ENCODE measurements around the gene SLC19A2.
A peak's percentile ranks its signal among the peaks of the same experiment; 100 is the strongest.

The SLC19A2 gene

GRCh38 chr1:169486281-169487051 lies 722 bp upstream of the SLC19A2 start:
- Histone ChIP-seq H3K9ac (ENCODE audit: low read depth, low read length) (peak overlapping the region; percentile 70), H3K4me1 (ENCODE audit: insufficient read depth, low read length) (peaks cover 40% of the 10 kb centered on the region), H3K27me3 (ENCODE audit: insufficient read depth, low read length) (no peaks in the 10 kb centered on the region), H3K9me3 (ENCODE audit: insufficient read depth, low read depth, low read length) (no peaks in the 10 kb centered on the region), H3K4me3 (ENCODE audit: low read length) (peak overlapping the region; percentile 83), H3K27ac (ENCODE audit: low read depth, low read length) (peak overlapping the region; percentile 80), H3K36me3 (ENCODE audit: insufficient read depth, low read length) (no peaks in the 10 kb centered on the region)
- 12% methylated on average over 11 of the region's 14 CpGs for WGBS

DNA sequence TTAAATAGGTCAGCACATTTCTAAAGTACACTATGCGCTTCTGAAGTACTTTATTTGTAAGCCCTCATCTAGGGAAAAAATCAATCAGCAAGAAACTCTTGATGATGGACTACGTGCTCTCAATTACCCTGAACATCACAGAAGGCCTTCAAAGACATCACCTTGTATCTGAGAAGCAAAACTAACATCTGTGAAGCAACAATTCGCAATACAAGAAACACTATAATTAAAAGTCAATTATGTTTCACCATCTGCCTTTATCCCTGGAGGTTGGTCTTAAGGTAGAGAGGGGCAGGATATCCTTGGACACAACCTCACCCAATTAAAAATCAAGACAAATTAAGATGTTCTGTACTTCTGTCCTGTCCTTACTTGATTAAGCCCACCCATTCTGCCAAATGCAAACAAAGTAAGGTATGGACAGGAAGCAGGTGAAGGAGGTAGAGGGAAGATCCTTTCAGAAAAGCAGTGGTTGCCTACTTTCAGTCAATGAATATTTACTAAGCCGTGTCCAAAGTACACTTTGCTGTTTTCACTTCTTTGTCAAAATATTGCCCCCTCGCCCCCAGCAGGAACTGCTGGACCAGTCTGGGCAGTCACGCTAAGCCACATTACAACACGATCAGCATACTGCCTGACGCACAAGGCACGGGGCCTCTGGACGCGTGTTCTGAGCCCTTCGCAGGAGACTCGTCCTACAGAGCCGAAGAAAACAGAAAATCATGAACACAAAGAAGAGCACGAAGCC lies 887 bp downstream of the SLC19A2 start:
- Histone ChIP-seq H3K27ac (ENCODE audit: low read depth, low read length) (peak overlapping the region; percentile 84), H3K9ac (ENCODE audit: low read depth, low read length) (peak overlapping the region; percentile 80), H3K4me3 (ENCODE audit: low read length) (peak overlapping the region; percentile 83), H3K36me3 (ENCODE audit: insufficient read depth, low read length) (no peaks in the 10 kb centered on the region), H3K4me1 (ENCODE audit: insufficient read depth, low read length) (peaks cover 53% of the 10 kb centered on the region), H3K27me3 (ENCODE audit: insufficient read depth, low read length) (no peaks in the 10 kb centered on the region), H3K9me3 (ENCODE audit: insufficient read depth, low read depth, low read length) (no peaks in the 10 kb centered on the region)
- WGBS = 15% methylated on average over 15 of the region's 15 CpGs

DNA sequence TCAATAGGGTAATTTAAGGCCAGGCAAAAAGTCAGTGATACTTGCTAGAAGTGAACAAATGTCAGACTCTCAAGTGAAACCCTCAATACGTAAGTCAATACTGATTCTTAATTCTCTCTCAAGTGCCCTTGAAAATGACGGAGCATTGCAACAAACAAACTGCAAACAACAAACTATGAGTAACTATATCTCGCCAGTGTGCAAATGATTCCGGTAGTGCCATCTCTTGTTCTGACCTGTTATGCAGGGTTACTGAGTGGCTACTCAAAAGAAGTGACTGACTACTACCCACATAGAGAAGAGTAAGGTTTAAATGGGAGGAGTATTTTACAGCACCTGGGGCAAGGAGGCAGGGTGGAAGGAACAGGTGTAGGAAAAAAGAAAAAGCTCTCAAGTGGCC lies 1.6 kb downstream of the SLC19A2 start:
- Histone ChIP-seq H3K9ac (ENCODE audit: low read depth, low read length) (no peak overlapping the region), H3K4me1 (ENCODE audit: insufficient read depth, low read length) (peaks cover 61% of the 10 kb centered on the region), H3K9me3 (ENCODE audit: insufficient read depth, low read depth, low read length) (no peaks in the 10 kb centered on the region), H3K36me3 (ENCODE audit: insufficient read depth, low read length) (no peaks in the 10 kb centered on the region), H3K27ac (ENCODE audit: low read depth, low read length) (no peak overlapping the region), H3K27me3 (ENCODE audit: insufficient read depth, low read length) (no peaks in the 10 kb centered on the region), H3K4me3 (ENCODE audit: low read length) (peak overlapping the region; percentile 83)
- 90% methylated on average over 4 of the region's 4 CpGs for WGBS

- Histone ChIP-seq H3K4me3 (ENCODE audit: low read length) (peak overlapping the region; percentile 83), H3K27ac (ENCODE audit: low read depth, low read length) (no peak overlapping the region), H3K27me3 (ENCODE audit: insufficient read depth, low read length) (no peaks in the 10 kb centered on the region), H3K9me3 (ENCODE audit: insufficient read depth, low read depth, low read length) (no peaks in the 10 kb centered on the region), H3K4me1 (ENCODE audit: insufficient read depth, low read length) (peaks cover 67% of the 10 kb centered on the region), H3K36me3 (ENCODE audit: insufficient read depth, low read length) (no peaks in the 10 kb centered on the region), H3K9ac (ENCODE audit: low read depth, low read length) (no peak overlapping the region)
- WGBS = 80% methylated on average over 5 of the region's 5 CpGs
Observed at GRCh38 chr1:169483500-169483966, 2.2 kb downstream of the SLC19A2 start.

GRCh38 chr1:169479363-169480066 lies 6.2 kb downstream of the SLC19A2 start:
- no CpG with 5 or more reads among the region's 1 CpG for WGBS
- H3K4me1 ChIP-seq (ENCODE audit: insufficient read depth, low read length) = peaks cover 50% of the 10 kb centered on the region
- peaks cover 15% of the 10 kb centered on the region for H3K36me3 ChIP-seq (ENCODE audit: insufficient read depth, low read length)
- H3K9ac ChIP-seq (ENCODE audit: low read depth, low read length) = no peak overlapping the region
- peak overlapping the region; percentile 5; the same call in 1 of the 2 replicates for H3K27ac ChIP-seq (ENCODE audit: low read depth, low read length)
- no peaks in the 10 kb centered on the region for H3K9me3 ChIP-seq (ENCODE audit: insufficient read depth, low read depth, low read length)
- H3K27me3 ChIP-seq (ENCODE audit: insufficient read depth, low read length) = no peaks in the 10 kb centered on the region
- H3K4me3 ChIP-seq (ENCODE audit: low read length) = no peak overlapping the region

DNA sequence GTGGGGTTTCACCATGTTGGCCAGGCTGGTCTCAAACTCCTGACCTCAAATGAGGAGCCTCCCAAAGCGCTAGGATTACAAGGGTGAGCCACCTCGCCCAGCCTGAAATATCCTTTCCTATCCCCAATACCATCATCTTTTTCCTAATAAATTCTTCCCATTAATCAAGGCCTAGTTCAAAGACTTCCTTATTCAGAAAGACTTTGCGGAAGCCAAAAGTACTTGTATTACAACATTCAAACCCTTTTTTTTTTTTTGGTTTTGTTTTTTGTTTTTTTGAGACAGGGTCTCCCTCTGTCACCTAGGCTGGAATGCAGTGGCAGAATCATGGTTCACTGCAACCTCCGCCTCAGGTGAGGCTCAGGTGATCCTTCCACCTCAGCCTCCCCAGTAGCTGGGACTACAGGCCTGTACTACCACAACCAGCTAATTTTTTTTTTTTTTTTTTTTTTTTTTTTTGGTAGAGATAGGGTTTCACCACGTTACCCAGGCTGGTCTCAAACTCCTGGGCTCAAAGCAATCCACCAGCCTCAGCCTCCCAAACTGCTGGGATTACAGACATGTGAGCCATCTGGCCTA lies 7.6 kb downstream of the SLC19A2 start:
- Histone ChIP-seq H3K36me3 (ENCODE audit: insufficient read depth, low read length) (peaks cover 15% of the 10 kb centered on the region), H3K27me3 (ENCODE audit: insufficient read depth, low read length) (no peaks in the 10 kb centered on the region), H3K9ac (ENCODE audit: low read depth, low read length) (no peak overlapping the region), H3K27ac (ENCODE audit: low read depth, low read length) (no peak overlapping the region), H3K4me3 (ENCODE audit: low read length) (no peak overlapping the region), H3K9me3 (ENCODE audit: insufficient read depth, low read depth, low read length) (no peaks in the 10 kb centered on the region), H3K4me1 (ENCODE audit: insufficient read depth, low read length) (peaks cover 36% of the 10 kb centered on the region)
- WGBS = 92% methylated on average over 5 of the region's 5 CpGs

DNA sequence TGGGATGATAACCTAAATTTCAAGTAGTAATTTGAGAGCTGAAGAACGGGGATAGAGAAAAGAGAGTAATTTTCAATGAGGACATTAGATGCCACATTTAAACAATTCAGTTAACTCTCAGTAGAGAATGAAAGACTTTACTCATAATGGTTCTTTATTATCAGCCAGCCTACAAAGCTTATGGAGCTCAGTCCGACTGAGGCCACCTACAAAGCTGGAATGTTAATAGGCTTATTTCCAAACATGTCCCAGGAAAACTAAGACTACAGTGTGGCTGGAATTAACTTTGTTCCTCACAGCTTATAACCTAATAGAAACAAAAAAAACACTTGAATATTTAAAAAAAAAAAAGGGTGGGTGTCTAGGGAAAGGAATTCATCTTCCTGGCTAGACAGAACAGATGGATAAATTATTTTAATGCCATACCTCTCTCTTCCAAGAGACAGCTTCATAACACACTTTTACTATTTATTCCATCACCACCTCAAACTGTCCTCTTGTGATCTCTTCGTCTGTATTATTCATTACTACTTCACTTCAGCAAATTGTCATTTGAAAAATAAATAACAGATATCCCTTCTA lies 9.8 kb downstream of the SLC19A2 start:
- Histone ChIP-seq H3K27me3 (ENCODE audit: insufficient read depth, low read length) (no peaks in the 10 kb centered on the region), H3K4me3 (ENCODE audit: low read length) (no peak overlapping the region), H3K9ac (ENCODE audit: low read depth, low read length) (no peak overlapping the region), H3K36me3 (ENCODE audit: insufficient read depth, low read length) (peaks cover 15% of the 10 kb centered on the region), H3K4me1 (ENCODE audit: insufficient read depth, low read length) (peaks cover 22% of the 10 kb centered on the region), H3K27ac (ENCODE audit: low read depth, low read length) (no peak overlapping the region), H3K9me3 (ENCODE audit: insufficient read depth, low read depth, low read length) (no peaks in the 10 kb centered on the region)
- 84% methylated on average over 2 of the region's 3 CpGs for WGBS

DNA sequence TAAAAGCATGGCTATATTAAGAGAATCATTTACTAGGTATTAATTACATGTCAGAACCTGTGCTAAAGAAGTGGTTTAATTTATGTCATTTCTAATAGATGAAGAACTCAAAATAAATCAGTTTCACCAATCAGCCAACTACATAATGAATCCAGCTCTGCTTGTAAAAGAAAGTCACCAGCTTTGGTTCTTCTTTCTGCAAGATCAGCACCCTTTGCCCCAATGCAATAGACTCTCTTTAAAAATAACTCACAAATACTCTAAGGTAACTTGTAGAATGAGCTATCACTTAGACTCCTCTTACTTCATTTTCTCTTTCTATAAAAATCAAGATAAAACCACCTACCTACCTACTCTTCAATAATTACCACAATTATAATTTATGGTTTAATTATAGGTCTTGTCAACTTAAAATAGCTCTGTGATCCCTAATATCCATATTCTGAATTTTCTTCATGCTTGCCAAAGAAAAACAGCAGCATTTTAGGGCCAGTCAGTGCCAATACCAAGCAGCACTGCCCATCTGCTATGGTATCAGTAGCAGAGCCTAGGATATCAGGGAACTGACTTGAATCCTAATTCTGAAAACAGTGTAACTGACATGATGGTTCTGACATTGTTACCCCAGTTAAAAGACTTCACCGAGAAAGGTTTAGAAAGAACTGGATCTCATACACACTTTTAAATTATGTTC lies 11.3 kb downstream of the SLC19A2 start:
- WGBS = no CpG with 5 or more reads among the region's 1 CpG
- Histone ChIP-seq H3K4me3 (ENCODE audit: low read length) (no peak overlapping the region), H3K9me3 (ENCODE audit: insufficient read depth, low read depth, low read length) (no peaks in the 10 kb centered on the region), H3K27me3 (ENCODE audit: insufficient read depth, low read length) (no peaks in the 10 kb centered on the region), H3K4me1 (ENCODE audit: insufficient read depth, low read length) (peaks cover 10% of the 10 kb centered on the region), H3K36me3 (ENCODE audit: insufficient read depth, low read length) (peaks cover 23% of the 10 kb centered on the region), H3K27ac (ENCODE audit: low read depth, low read length) (no peak overlapping the region), H3K9ac (ENCODE audit: low read depth, low read length) (no peak overlapping the region)

DNA sequence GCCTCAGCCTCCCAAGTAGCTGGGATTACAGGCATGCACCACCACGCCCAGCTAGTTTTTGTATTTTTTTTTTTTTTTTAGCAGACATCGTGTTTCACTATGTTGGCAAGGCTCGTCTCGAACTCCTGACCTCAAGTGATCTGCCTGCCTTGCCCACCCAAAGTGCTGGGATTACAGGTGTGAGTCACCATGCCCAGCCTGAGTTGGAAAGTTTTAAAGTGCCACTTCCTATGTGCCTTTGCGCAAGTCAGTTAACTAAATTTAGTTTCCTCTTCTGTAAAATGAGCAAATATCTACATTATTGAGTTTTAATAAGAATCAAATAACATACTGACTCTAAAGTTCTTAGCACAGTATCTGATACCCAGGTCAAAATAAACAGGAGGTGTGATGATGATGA lies 12.4 kb downstream of the SLC19A2 start:
- Histone ChIP-seq H3K36me3 (ENCODE audit: insufficient read depth, low read length) (peaks cover 31% of the 10 kb centered on the region), H3K4me3 (ENCODE audit: low read length) (no peak overlapping the region), H3K9me3 (ENCODE audit: insufficient read depth, low read depth, low read length) (no peaks in the 10 kb centered on the region), H3K9ac (ENCODE audit: low read depth, low read length) (no peak overlapping the region), H3K27ac (ENCODE audit: low read depth, low read length) (no peak overlapping the region), H3K4me1 (ENCODE audit: insufficient read depth, low read length) (no peaks in the 10 kb centered on the region), H3K27me3 (ENCODE audit: insufficient read depth, low read length) (no peaks in the 10 kb centered on the region)
- 87% methylated on average over 4 of the region's 5 CpGs for WGBS

- 88% methylated on average over 2 of the region's 3 CpGs for WGBS
- Histone ChIP-seq H3K4me3 (ENCODE audit: low read length) (no peak overlapping the region), H3K9ac (ENCODE audit: low read depth, low read length) (no peak overlapping the region), H3K9me3 (ENCODE audit: insufficient read depth, low read depth, low read length) (no peaks in the 10 kb centered on the region), H3K27ac (ENCODE audit: low read depth, low read length) (no peak overlapping the region), H3K27me3 (ENCODE audit: insufficient read depth, low read length) (no peaks in the 10 kb centered on the region), H3K36me3 (ENCODE audit: insufficient read depth, low read length) (peaks cover 37% of the 10 kb centered on the region), H3K4me1 (ENCODE audit: insufficient read depth, low read length) (no peaks in the 10 kb centered on the region)
Observed at GRCh38 chr1:169472738-169473137, 13.0 kb downstream of the SLC19A2 start.

Data from HUES64 (cell line).